Kidney (tissue), 14 donors: ENCODE data around the gene CMIP. TPM values are rescaled to one million over a fixed set of nuclear protein-coding genes. Genes with fewer than 3 reads are reported as not detected.

ENCODE experiments used
- DNase-seq, 5 donors: peaks; one replicate each; pipeline ENCODE4 v3.0.0-alpha.2; 2013 to 2020
- FAIRE-seq: peaks from 2 replicates; lab custom pipeline; 2012; peaks lifted over from hg19 to GRCh38; lab: Jason Lieb, UNC
- H3K27ac ChIP-seq, 2 donors: one replicate each; pipeline ENCODE4 v1.7.0; 2013; ENCODE audit warnings: low read depth in 2 of 2, low read length in 2 of 2, inconsistent platforms in 1 of 2
- H3K27me3 ChIP-seq: one replicate; pipeline ENCODE4 v1.7.1; 2013; ENCODE audit warnings: low read length, inconsistent platforms; ENCODE audit not compliant: control insufficient read depth, insufficient read depth
- H3K36me3 ChIP-seq, 3 donors: one replicate each; pipeline versions ENCODE4 v1.7.0 to v1.7.1; 2013; ENCODE audit warnings: low read length in 3 of 3, control low read depth in 1 of 3, inconsistent platforms in 1 of 3; ENCODE audit not compliant: insufficient read depth in 3 of 3, control insufficient read depth in 2 of 3
- H3K4me1 ChIP-seq, 3 donors: one replicate each; pipeline versions ENCODE4 v1.7.0 to v1.7.1; 2013; ENCODE audit warnings: low read length in 3 of 3, inconsistent platforms in 1 of 3, low read depth in 1 of 3; ENCODE audit not compliant: control insufficient read depth in 2 of 3, insufficient read depth in 2 of 3
- H3K4me3 ChIP-seq, 3 donors: one replicate each; pipeline versions ENCODE4 v1.7.0 to v1.8.1; 2013; ENCODE audit warnings: low read length in 3 of 3, control low read depth in 1 of 3, inconsistent platforms in 1 of 3
- H3K9ac ChIP-seq, 3 donors: one replicate each; pipeline versions ENCODE4 v1.7.0 to v1.7.1; 2013; ENCODE audit warnings: low read length in 3 of 3, control low read depth in 1 of 3, inconsistent platforms in 1 of 3
- H3K9me3 ChIP-seq, 3 donors: one replicate each; pipeline versions ENCODE4 v1.7.0 to v1.7.1; 2013; ENCODE audit warnings: low read length in 3 of 3, control low read depth in 1 of 3, inconsistent platforms in 1 of 3; ENCODE audit not compliant: control insufficient read depth in 2 of 3, insufficient read depth in 1 of 3
- intact Hi-C: fragments of 100-400 bp; cut with DNase I; formaldehyde crosslinking; loops from one replicate; pipeline ENCODE4 v1.11.1; 2022
- polyA plus RNA-seq: library from polyadenylated mRNA; stranded (reverse); fragments of 350-450 nt; fragmentation: Illumina TruSeq; extraction: RNeasy Lipid Tissue Mini Kit (QIAGEN cat#74804); gene quantifications from one replicate; pipeline ENCODE4 v1.2.3, GENCODE V29; 2014; ENCODE audit warnings: low read depth, low replicate concordance; ENCODE audit not compliant: insufficient read depth
- total RNA-seq: library from RNA; stranded (reverse); fragmentation: NEBNext Ultra II Directional; extraction: Animal tissue kit (Norgen Biotek cat#: 25700); gene quantifications from one replicate; pipeline ENCODE4 v1.2.1, GENCODE V29; 2021
- TF ChIP-seq, protein P1 (sequence below): IDR thresholded peaks from 3 replicates; pipeline ENCODE4 v1.5.1; 2012; ENCODE audit warnings: mild to moderate bottlenecking, moderate library complexity, borderline replicate concordance; ENCODE audit not compliant: insufficient read depth; ENCODE audit errors: extremely low read depth
- donor health status: control.
- donor health status: control.
- donor health status: control.
- donor health status: control.
- donor health status: control.
- donor health status: DM: yes; HTN: yes; CAD: no.
- donor health status: Normal renal cell carcinoma (clear cell type).

CMIP gene
- total and polyA plus RNA-seq, 2 donors from 2014 or later: 16.6 to 65.7 TPM

GRCh38 chr16:81581107-81581506, 136.5 kb downstream of the CMIP start:
- Histone ChIP-seq H3K9me3 (no peaks in the 10 kb centered on the region), H3K36me3 (no peaks in the 10 kb centered on the region), H3K27me3 (no peaks in the 10 kb centered on the region), H3K9ac (no peak overlapping the region), H3K4me1 (peaks cover 0 to 3% (median 0%) of the 10 kb centered on the region in 3 donors), H3K27ac (no peak overlapping the region), H3K4me3 (no peak overlapping the region)
- intact Hi-C loops: no loop called here
- DNase-seq: peak in 3 of 5 donors; percentile 26 to 56 (median 47)
- TF ChIP-seq, protein P1, sequence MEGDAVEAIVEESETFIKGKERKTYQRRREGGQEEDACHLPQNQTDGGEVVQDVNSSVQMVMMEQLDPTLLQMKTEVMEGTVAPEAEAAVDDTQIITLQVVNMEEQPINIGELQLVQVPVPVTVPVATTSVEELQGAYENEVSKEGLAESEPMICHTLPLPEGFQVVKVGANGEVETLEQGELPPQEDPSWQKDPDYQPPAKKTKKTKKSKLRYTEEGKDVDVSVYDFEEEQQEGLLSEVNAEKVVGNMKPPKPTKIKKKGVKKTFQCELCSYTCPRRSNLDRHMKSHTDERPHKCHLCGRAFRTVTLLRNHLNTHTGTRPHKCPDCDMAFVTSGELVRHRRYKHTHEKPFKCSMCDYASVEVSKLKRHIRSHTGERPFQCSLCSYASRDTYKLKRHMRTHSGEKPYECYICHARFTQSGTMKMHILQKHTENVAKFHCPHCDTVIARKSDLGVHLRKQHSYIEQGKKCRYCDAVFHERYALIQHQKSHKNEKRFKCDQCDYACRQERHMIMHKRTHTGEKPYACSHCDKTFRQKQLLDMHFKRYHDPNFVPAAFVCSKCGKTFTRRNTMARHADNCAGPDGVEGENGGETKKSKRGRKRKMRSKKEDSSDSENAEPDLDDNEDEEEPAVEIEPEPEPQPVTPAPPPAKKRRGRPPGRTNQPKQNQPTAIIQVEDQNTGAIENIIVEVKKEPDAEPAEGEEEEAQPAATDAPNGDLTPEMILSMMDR: no peak
- FAIRE-seq: no peak

GRCh38 chr16:81582655-81583441, 138.2 kb downstream of the CMIP start:
- Histone ChIP-seq H3K4me1 (peaks cover 0 to 3% (median 0%) of the 10 kb centered on the region in 3 donors), H3K36me3 (no peaks in the 10 kb centered on the region), H3K27ac (peak overlapping the region in 1 of 2 donors; percentile 40), H3K27me3 (no peaks in the 10 kb centered on the region), H3K4me3 (no peak overlapping the region), H3K9ac (no peak overlapping the region), H3K9me3 (no peaks in the 10 kb centered on the region)
- TF ChIP-seq, protein P1: no peak
- DNase-seq (peak in 2 of 5 donors; percentile 29 to 80), FAIRE-seq (no peak)
- intact Hi-C loops: no loop called here

DNA sequence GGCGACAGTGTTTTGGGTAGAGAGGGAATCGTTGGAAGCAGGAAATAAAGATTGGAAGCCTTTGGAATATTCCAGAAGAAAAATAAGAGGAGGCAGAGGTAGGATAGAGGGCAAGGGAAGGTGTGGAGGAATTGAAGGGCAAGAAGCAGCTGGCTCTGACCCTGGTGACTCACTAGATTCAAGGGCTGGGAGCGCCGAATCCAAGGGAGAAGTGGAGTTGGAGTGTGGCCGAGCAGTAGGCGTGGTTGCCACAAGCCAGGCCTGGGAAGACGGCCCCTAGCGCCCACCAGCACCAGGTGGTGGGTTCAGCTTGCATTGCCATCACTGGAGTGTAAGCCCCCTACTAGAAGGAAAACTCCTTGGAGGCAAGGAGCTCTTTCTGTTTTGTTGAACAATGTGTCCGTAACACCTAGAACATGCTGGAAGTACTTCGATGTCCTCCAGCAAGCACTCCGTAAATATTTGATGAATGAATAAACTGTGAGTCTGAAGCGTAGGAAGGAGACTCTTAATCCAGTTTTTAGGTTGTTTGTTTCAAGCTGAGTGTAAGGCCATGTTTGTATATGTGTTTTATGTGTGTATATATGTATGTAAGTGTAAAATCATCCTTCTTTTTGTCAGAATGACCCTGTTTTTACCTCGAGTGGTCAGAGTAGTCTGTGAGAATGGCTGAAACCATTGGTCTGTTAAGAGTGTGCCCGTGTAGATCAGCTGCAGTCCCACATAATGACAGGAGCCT, 139.5 kb downstream of the CMIP start:
- FAIRE-seq (no peak), DNase-seq (peak in 1 of 5 donors; percentile 52)
- intact Hi-C loops: no loop called here
- H3K36me3 ChIP-seq: no peaks in the 10 kb centered on the region
- TF ChIP-seq, protein P1: no peak
- H3K27me3 ChIP-seq: no peaks in the 10 kb centered on the region
- peaks cover 0 to 3% (median 0%) of the 10 kb centered on the region in 3 donors for H3K4me1 ChIP-seq
- H3K9me3 ChIP-seq: no peaks in the 10 kb centered on the region
- no peak overlapping the region for H3K27ac ChIP-seq
- H3K4me3 ChIP-seq: no peak overlapping the region
- H3K9ac ChIP-seq: no peak overlapping the region
